ENCODE measurements around the gene CASTOR1.

DNA sequence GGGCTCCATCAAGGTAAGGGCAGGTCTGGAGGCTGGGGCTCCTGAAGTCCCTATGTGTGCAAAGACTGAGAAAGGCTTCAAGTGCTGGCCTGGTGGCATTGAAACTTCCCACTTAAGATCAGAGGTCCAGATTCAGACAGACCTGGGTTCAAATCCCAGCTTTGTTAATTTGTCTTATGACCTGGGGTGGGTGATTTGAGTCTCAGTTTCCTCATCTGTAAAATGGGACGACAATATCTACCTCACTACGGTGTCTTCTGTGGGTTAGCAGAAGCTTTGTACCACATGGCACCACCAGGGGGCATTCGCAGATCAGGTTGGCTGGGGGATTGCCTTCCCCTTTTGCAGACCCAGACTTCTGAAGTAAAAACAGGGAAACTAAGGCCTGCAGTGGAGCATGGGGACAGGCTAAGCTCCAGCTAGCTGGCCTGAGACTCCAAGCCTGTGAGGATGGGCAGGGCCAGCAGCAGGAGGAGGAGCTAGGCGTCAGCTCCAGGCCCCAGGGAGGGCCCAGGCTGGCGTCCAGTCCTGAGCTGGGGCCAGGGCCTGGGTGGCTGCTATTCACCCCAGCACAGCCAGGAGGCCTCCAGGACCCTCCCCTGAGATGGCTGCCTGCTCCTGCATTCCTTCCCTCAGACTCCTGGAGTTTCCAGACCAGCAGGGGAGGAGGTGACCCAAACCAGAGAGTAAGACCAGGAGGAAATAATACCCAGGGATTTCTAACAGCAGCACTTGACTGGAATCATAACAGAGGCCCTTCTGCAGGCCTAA is 1.5 kb downstream of the CASTOR1 start:
- TF ChIP-seq POLR2AphosphoS5 (IDR thresholded peaks at IDR 0.05) (peak; percentile 51 to 78), CTCF (IDR thresholded peaks at IDR 0.05) (peak; percentile 80 to 97 (median 92)), EP300 (IDR thresholded peaks at IDR 0.05) (no peak)

Measured in upper lobe of left lung (tissue), 4 donors.